ENCODE data around the gene SMAD3.

Gene SMAD3

GRCh38 chr15:67185621-67186225 lies 120.3 kb downstream of the SMAD3 start:
- DNase-seq = no peak

GRCh38 chr15:67186226-67186649 lies 120.8 kb downstream of the SMAD3 start:
- DNase-seq = no peak

GRCh38 chr15:67186688-67187087 lies 121.3 kb downstream of the SMAD3 start:
- no peak for DNase-seq

GRCh38 chr15:67187351-67187854 lies 122.0 kb downstream of the SMAD3 start:
- no peak for DNase-seq

- no peak for DNase-seq
Observed at GRCh38 chr15:67188551-67189218, 123.3 kb downstream of the SMAD3 start.

GRCh38 chr15:67189326-67190051 lies 124.1 kb downstream of the SMAD3 start:
- no peak for DNase-seq

- no peak for DNase-seq
Observed at GRCh38 chr15:67190326-67190725, 124.9 kb downstream of the SMAD3 start.

GRCh38 chr15:67190813-67191212 lies 125.4 kb downstream of the SMAD3 start:
- no peak for DNase-seq

GRCh38 chr15:67192185-67192820 lies 126.9 kb downstream of the SMAD3 start:
- no peak for DNase-seq

GRCh38 chr15:67193223-67193990 lies 128.0 kb downstream of the SMAD3 start:
- no peak for DNase-seq

GRCh38 chr15:67194171-67195114 lies 129.0 kb downstream of the SMAD3 start:
- no peak for DNase-seq

- DNase-seq = no peak
Observed at GRCh38 chr15:67195305-67195704, 129.9 kb downstream of the SMAD3 start.

GRCh38 chr15:67196222-67196621 lies 130.8 kb downstream of the SMAD3 start:
- DNase-seq = no peak

GRCh38 chr15:67196672-67197363 lies 131.4 kb downstream of the SMAD3 start:
- DNase-seq = no peak

- DNase-seq = no peak
Observed at GRCh38 chr15:67197364-67197695, 131.9 kb downstream of the SMAD3 start.

GRCh38 chr15:67198157-67198754 lies 132.9 kb downstream of the SMAD3 start:
- DNase-seq = no peak

- no peak for DNase-seq
Observed at GRCh38 chr15:67199391-67199790, 134.0 kb downstream of the SMAD3 start.

- no peak for DNase-seq
Observed at GRCh38 chr15:67199881-67200763, 134.7 kb downstream of the SMAD3 start.

GRCh38 chr15:67201136-67201535 lies 135.7 kb downstream of the SMAD3 start:
- no peak for DNase-seq

Data from stimulated activated naive CD4-positive, alpha-beta T cell (primary cell).